Measurements from ENCODE around the gene PTGS1.

GRCh38 chr9:122403381-122404000, 32.7 kb downstream of the PTGS1 start:
- TF ChIP-seq POLR2A (IDR thresholded peaks at IDR 0.05): no peak
- no peak for TF ChIP-seq CTCF (IDR thresholded peaks at IDR 0.05)
- TF ChIP-seq POLR2AphosphoS5 (IDR thresholded peaks at IDR 0.05): no peak
- TF ChIP-seq EP300 (IDR thresholded peaks at IDR 0.05; ENCODE audit: low read depth): no peak
